Activated CD4-positive, CD25-positive, alpha-beta regulatory T cell (primary cell): ENCODE results near the gene ARFRP1.
A peak's percentile ranks its signal among the peaks of the same experiment; 100 is the strongest.

Experiments used
- DNase-seq, 4 experiments: peaks; one replicate each; lab custom pipeline; 2025; lab: John Stamatoyannopoulos, UW

ARFRP1 gene

GRCh38 chr20:63743210-63743970 is 35.6 kb upstream of the ARFRP1 start:
- no peak for DNase-seq

- DNase-seq = no peak
These were observed 34.7 kb upstream of the ARFRP1 start for GRCh38 chr20:63742381-63743024.

GRCh38 chr20:63741676-63742380 is 34.1 kb upstream of the ARFRP1 start:
- DNase-seq = no peak

GRCh38 chr20:63741354-63741675 is 33.5 kb upstream of the ARFRP1 start:
- DNase-seq = no peak

GRCh38 chr20:63740627-63741353 is 33.0 kb upstream of the ARFRP1 start:
- no peak for DNase-seq

- peak in 2 of 4 experiments; percentile 37 to 48 for DNase-seq
These were observed 32.4 kb upstream of the ARFRP1 start for GRCh38 chr20:63740070-63740626.

- peak in 3 of 4 experiments; percentile 30 to 57 (median 55) for DNase-seq
These were observed 31.6 kb upstream of the ARFRP1 start, which contains the start of gene SLC2A4RG for GRCh38 chr20:63739130-63740069. TSS of gene SLC2A4RG (plus strand) at chr20:63739776. CDS start at chr20:63739913, 137 bp downstream.

- no peak for DNase-seq
These were observed 30.9 kb upstream of the ARFRP1 start for GRCh38 chr20:63738687-63739129.

- no peak for DNase-seq
These were observed 30.3 kb upstream of the ARFRP1 start for GRCh38 chr20:63737945-63738686.

GRCh38 chr20:63737695-63737944 is 29.8 kb upstream of the ARFRP1 start:
- no peak for DNase-seq

- peak in 1 of 4 experiments; percentile 27 for DNase-seq
These were observed 29.3 kb upstream of the ARFRP1 start for GRCh38 chr20:63736893-63737694.

- peak in 3 of 4 experiments; percentile 26 to 70 (median 66) for DNase-seq
These were observed 28.3 kb upstream of the ARFRP1 start, which contains the start of gene LIME1 for GRCh38 chr20:63735859-63736718. TSS of gene LIME1 (plus strand) at chr20:63736664. CDS start at chr20:63737550, 886 bp downstream.

GRCh38 chr20:63734946-63735858 is 27.4 kb upstream of the ARFRP1 start:
- DNase-seq = no peak

GRCh38 chr20:63734111-63734945 is 26.6 kb upstream of the ARFRP1 start:
- DNase-seq = no peak

GRCh38 chr20:63733579-63734081 is 25.9 kb upstream of the ARFRP1 start:
- no peak for DNase-seq

GRCh38 chr20:63733117-63733516 is 25.3 kb upstream of the ARFRP1 start:
- no peak for DNase-seq
